ENCODE results near the gene KLHL36. TPM values are rescaled to one million over a fixed set of nuclear protein-coding genes. Genes with fewer than 3 reads are reported as not detected.

Gene KLHL36
- total RNA-seq, 1 experiment from 2014 or later = 79.0 TPM

- H3K4me1 ChIP-seq (ENCODE audit: control insufficient read depth in 1 of 2, insufficient read depth in 2 of 2, low read length in 2 of 2) = peaks cover 0 to 5% of the 10 kb centered on the region in 2 experiments; a peak in 1 of 4 replicates
- ChIA-PET CTCF (interaction anchor here (2.0 kb wide), 1 partner anchor 50 kb away, joined by 10 read pairs; no protein-coding TSS in a partner anchor), POLR2A (no interaction called here), RAD21 (ENCODE audit: low non-redundant PET in 1 of 2, low total read pairs in 2 of 2, uncharacterized antibody in 2 of 2, unreplicated experiment in 2 of 2) (no interaction called here)
- BruUV-seq (replicated peaks) = no TSS peak
- no peak for ATAC-seq
- H3K27me3 ChIP-seq (ENCODE audit: insufficient read depth, low read length) = peaks cover 19% of the 10 kb centered on the region; the same call in 1 of the 2 replicates
- no peaks in the 10 kb centered on the region for H3K79me2 ChIP-seq (ENCODE audit: insufficient read depth, low read length)
- no peaks in the 10 kb centered on the region for H3K9me2 ChIP-seq (ENCODE audit: insufficient read depth)
- intact Hi-C loops (cut with micrococcal nuclease) = no loop called here
- H3K27ac ChIP-seq (ENCODE audit: low read depth, low read length) = no peak overlapping the region
- TF ChIP-seq POLR2AphosphoS5 (IDR thresholded peaks at IDR 0.05; ENCODE audit: low read depth, low read length) (no peak), RAD21 (IDR thresholded peaks at IDR 0.05; ENCODE audit: low read depth) (no peak), SIN3A (IDR thresholded peaks at IDR 0.05; ENCODE audit: low read depth) (no peak), CTCF (IDR thresholded peaks at IDR 0.05 in 2 of 3, conservative IDR thresholded peaks at IDR 0.05 in 1 of 3; ENCODE audit: borderline replicate concordance in 1 of 3, insufficient read depth in 1 of 3, low read depth in 2 of 3, low read length in 2 of 3) (no peak), SRF (IDR thresholded peaks at IDR 0.05; ENCODE audit: low read depth) (no peak), ATF3 (IDR thresholded peaks at IDR 0.05) (no peak), FOSL1 (IDR thresholded peaks at IDR 0.05; ENCODE audit: low read depth) (no peak), ZBTB33 (IDR thresholded peaks at IDR 0.05; ENCODE audit: extremely low read depth, insufficient replicate concordance, low read length) (no peak), ZFX (IDR thresholded peaks at IDR 0.05) (no peak), TCF7L2 (IDR thresholded peaks at IDR 0.05; ENCODE audit: borderline replicate concordance, extremely low read depth, insufficient read depth, insufficient read length) (no peak), SP1 (IDR thresholded peaks at IDR 0.05; ENCODE audit: low read depth) (no peak), ZNF274 (IDR thresholded peaks at IDR 0.05; ENCODE audit: low read depth, low read length) (no peak), EGR1 (IDR thresholded peaks at IDR 0.05; ENCODE audit: low read depth) (no peak), EZH2phosphoT487 (IDR thresholded peaks at IDR 0.05; ENCODE audit: borderline replicate concordance) (no peak), CEBPB (IDR thresholded peaks at IDR 0.05; ENCODE audit: low read depth) (no peak), JUND (IDR thresholded peaks at IDR 0.05) (no peak), EZH2 (IDR thresholded peaks at IDR 0.05) (no peak), REST (IDR thresholded peaks at IDR 0.05; ENCODE audit: low read depth) (no peak)
- no peaks in the 10 kb centered on the region for H3K9me3 ChIP-seq (ENCODE audit: control insufficient read depth in 1 of 2, insufficient read depth in 1 of 2, low read depth in 1 of 2, low read length in 2 of 2)
- no peaks in the 10 kb centered on the region for H4K20me1 ChIP-seq (ENCODE audit: insufficient read depth)
- H3K4me2 ChIP-seq (ENCODE audit: low read length) = no peak overlapping the region
- H3K4me3 ChIP-seq (replicated peaks in 1 of 2; ENCODE audit: low read depth in 1 of 2, low read length in 2 of 2) = no peak overlapping the region
- H3K9ac ChIP-seq (ENCODE audit: low read length) = no peak overlapping the region
- no peak overlapping the region for H2AFZ ChIP-seq (ENCODE audit: low read depth, low read length, poor library complexity, severe bottlenecking)
- H3K36me3 ChIP-seq (ENCODE audit: control insufficient read depth in 1 of 2, insufficient read depth in 2 of 2, low read length in 2 of 2) = no peaks in the 10 kb centered on the region
- no peak for DNase-seq (ENCODE audit: low read depth, low spot score)
Observed at GRCh38 chr16:84675423-84675822, 27.1 kb downstream of the KLHL36 start.
